H1 (cell line): ENCODE measurements around the gene MSH2.

Experiments used
- CTCF ChIP-seq, 3 experiments: IDR thresholded peaks; 1 replicate in 2 of 3; 2 replicates in 1 of 3; pipeline versions ENCODE4 v1.5.1 to v1.6.1; 2011; ENCODE audit warnings: low read length in 3 of 3, mild to moderate bottlenecking in 3 of 3, inconsistent platforms in 2 of 3, low read depth in 1 of 3, moderate library complexity in 1 of 3; ENCODE audit not compliant: insufficient read depth in 1 of 3; ENCODE audit errors: control extremely low read depth in 1 of 3
- POLR2A ChIP-seq, 2 experiments: IDR thresholded peaks; 1 replicate in 1 of 2; 2 replicates in 1 of 2; pipeline ENCODE4 v1.6.1; 2011; ENCODE audit warnings: low read depth in 2 of 2, low read length in 2 of 2, mild to moderate bottlenecking in 2 of 2; ENCODE audit errors: control extremely low read depth in 1 of 2
- TBP ChIP-seq: IDR thresholded peaks from 2 replicates; pipeline ENCODE4 v1.6.1; 2011; ENCODE audit warnings: low read depth, low read length, improper control_type of control experiment

DNA sequence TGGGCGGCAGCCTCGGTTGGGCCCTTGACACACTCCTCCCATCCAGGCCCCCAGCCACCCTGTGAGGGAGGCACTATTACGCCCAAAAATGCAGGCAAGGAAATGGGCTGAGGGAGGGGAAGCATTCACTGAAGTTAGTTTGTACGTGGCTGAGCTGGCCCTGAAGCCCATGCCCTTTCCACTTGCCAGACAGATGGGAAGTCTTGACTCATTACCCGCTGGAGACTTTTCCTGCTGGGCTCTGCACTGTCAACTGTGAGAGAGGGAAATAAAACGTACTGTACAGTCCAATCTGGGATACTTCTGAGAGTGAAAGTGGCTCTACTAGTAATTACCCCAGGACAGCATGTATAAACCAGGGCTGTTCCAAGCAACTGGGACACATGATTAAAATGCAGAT, 125.9 kb downstream of the MSH2 start:
- TF ChIP-seq POLR2A (IDR thresholded peaks at IDR 0.05; ENCODE audit: control extremely low read depth in 1 of 2, low read depth in 2 of 2, low read length in 2 of 2) (no peak), TBP (no peak), CTCF (IDR thresholded peaks at IDR 0.05; ENCODE audit: control extremely low read depth in 1 of 3, insufficient read depth in 1 of 3, low read depth in 1 of 3, low read length in 3 of 3) (no peak)
